HL-60 (cell line): ENCODE data around the gene C17orf78.
"Not testable (repeated sequence)": the region's sequence is repeated elsewhere in the genome, so short reads cannot be mapped to it uniquely, and the experiment has no call there.

Source experiments
- DNase-seq, 2 experiments: peaks; one replicate each; pipeline ENCODE4 v3.0.0-alpha.2; 2010 to 2020; ENCODE audit warnings: low read depth in 1 of 2, low spot score in 1 of 2
- H3K27ac ChIP-seq: fragments of 250-450 bp; sonication (Bioruptor Pico); replicated peaks from 2 replicates; pipeline ENCODE4 v1.5.1; 2020; ENCODE audit warnings: mild to moderate bottlenecking, moderate library complexity
- H3K27me3 ChIP-seq: fragments of 250-450 bp; sonication (Bioruptor Pico); 2 replicates; pipeline ENCODE4 v1.5.1; 2021; ENCODE audit warnings: mild to moderate bottlenecking, moderate library complexity; ENCODE audit not compliant: insufficient read depth, poor library complexity, severe bottlenecking
- H3K4me3 ChIP-seq: replicated peaks from 2 replicates; pipeline ENCODE4 v1.5.1; 2011; ENCODE audit warnings: mild to moderate bottlenecking, control low read depth, low read length; ENCODE audit not compliant: insufficient read depth
- SPI1 ChIP-seq: IDR thresholded peaks from 2 replicates; pipeline ENCODE4 v1.6.1; 2012; ENCODE audit warnings: low read depth, mild to moderate bottlenecking, borderline replicate concordance

The C17orf78 gene

GRCh38 chr17:37441369-37442014 is 65.7 kb downstream of the C17orf78 start:
- H3K27ac ChIP-seq, H3K27me3 ChIP-seq, H3K4me3 ChIP-seq, DNase-seq: not testable (repeated sequence)
- peak; percentile 26; the same call in 1 of the 2 replicates for TF ChIP-seq SPI1
